Thyroid gland (tissue), 4 donors: ENCODE results near the gene NLRC5. TPM values are rescaled to one million over a fixed set of nuclear protein-coding genes. Genes with fewer than 3 reads are reported as not detected.
"Not testable (repeated sequence)": the region's sequence is repeated elsewhere in the genome, so short reads cannot be mapped to it uniquely, and the experiment has no call there.

ENCODE experiments used
- DNase-seq, 2 donors: peaks; one replicate each; pipeline ENCODE4 v3.0.0-alpha.2; 2019
- H3K27ac ChIP-seq, 3 donors: fragments of 200-600 bp; sonication (generic); 1 replicate in 2 of 3; 2 replicates in 1 of 3; pipeline ENCODE4 v1.5.1; 2016 to 2019; ENCODE audit warnings: mild to moderate bottlenecking in 1 of 3, moderate library complexity in 1 of 3
- H3K27me3 ChIP-seq: fragments of 200-600 bp; sonication (generic); one replicate; pipeline ENCODE4 v1.5.1; 2019
- H3K36me3 ChIP-seq, 2 donors: fragments of 200-600 bp; sonication (generic); one replicate each; pipeline ENCODE4 v1.5.1; 2016 to 2019
- H3K4me1 ChIP-seq, 2 donors: fragments of 200-600 bp; sonication (generic); one replicate each; pipeline ENCODE4 v1.5.1; 2017 to 2019
- H3K4me3 ChIP-seq, 3 donors: fragments of 200-600 bp; sonication (generic); replicated peaks in 1 of 3; 1 replicate in 2 of 3; 2 replicates in 1 of 3; pipeline ENCODE4 v1.5.1; 2016; ENCODE audit warnings: mild to moderate bottlenecking in 1 of 3
- H3K9me3 ChIP-seq: fragments of 200-600 bp; sonication (generic); one replicate; pipeline ENCODE4 v1.5.1; 2017
- POLR2A ChIP-seq, 2 donors: fragments of 450-650 bp; IDR thresholded peaks; one replicate each; pipeline ENCODE4 v1.6.1; 2017; ENCODE audit warnings: antibody characterized with exemption in 2 of 2, mild to moderate bottlenecking in 2 of 2, moderate library complexity in 1 of 2
- WGBS, 2 donors: methylation state at CpG; one replicate each; pipeline ENCODE4 v1.1.5; 2017; 5-methylcytosine and 5-hydroxymethylcytosine counted together
- intact Hi-C: fragments of 100-400 bp; cut with DNase I; formaldehyde crosslinking; loops from one replicate; pipeline ENCODE4 v1.15.1; 2023
- total RNA-seq, 4 donors: library from RNA; depleted of rRNA; stranded (reverse); fragments of >200 nt; gene quantifications; one replicate each; pipeline ENCODE4 v1.2.3, GENCODE V29; 2016
- TF ChIP-seq, protein P1 (sequence below), 6 experiments: fragments of 200-600 bp in 3 of 6; fragments of 450-650 bp in 3 of 6; sonication (generic) in 3 of 6; IDR thresholded peaks; one replicate each; pipeline ENCODE4 v1.5.1; 2016 to 2019; ENCODE audit warnings: antibody characterized with exemption in 6 of 6, mild to moderate bottlenecking in 2 of 6, inconsistent platforms in 1 of 6, moderate library complexity in 1 of 6

NLRC5 gene
- total RNA-seq, 4 donors from 2014 or later: 14.1 to 33.5 (median 20.5) TPM

DNA sequence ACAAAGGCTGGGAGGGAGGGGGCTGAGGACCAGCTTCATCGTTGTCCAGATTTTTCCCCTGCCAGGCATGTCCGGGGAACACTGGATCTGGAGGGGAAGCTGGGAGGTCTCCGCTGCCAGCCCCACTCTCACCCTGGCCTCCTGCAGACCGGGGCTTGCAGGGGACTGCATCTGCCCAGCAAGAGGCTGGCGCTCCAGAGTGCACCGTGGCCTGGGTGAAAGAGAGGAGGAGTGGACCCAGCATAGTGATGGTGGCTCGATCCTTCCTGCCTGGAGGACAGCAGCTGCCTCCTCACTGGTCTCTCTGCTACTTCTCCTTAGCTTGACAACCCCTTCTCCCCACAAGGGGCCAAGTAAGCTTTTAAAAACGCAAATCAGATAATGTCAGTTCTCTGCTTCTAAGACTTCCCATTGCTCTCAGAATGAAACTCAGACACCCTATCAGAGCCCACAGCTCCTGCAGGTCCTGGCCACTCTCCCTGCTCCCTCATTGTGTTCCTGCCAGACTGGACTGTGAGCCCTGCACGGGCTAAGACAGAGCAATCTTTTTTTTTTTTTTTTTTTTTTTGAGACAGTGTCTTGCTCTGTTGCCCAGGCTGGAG is 118.1 kb downstream of the NLRC5 start:
- no peak for DNase-seq
- Histone ChIP-seq H3K4me1 (peaks cover 0 to 10% of the 10 kb centered on the region in 2 donors), H3K4me3 (no peak overlapping the region), H3K9me3 (no peaks in the 10 kb centered on the region), H3K27ac (no peak overlapping the region), H3K36me3 (no peaks in the 10 kb centered on the region), H3K27me3 (no peaks in the 10 kb centered on the region)
- no peak for TF ChIP-seq POLR2A (IDR thresholded peaks at IDR 0.05)
- TF ChIP-seq, protein P1, sequence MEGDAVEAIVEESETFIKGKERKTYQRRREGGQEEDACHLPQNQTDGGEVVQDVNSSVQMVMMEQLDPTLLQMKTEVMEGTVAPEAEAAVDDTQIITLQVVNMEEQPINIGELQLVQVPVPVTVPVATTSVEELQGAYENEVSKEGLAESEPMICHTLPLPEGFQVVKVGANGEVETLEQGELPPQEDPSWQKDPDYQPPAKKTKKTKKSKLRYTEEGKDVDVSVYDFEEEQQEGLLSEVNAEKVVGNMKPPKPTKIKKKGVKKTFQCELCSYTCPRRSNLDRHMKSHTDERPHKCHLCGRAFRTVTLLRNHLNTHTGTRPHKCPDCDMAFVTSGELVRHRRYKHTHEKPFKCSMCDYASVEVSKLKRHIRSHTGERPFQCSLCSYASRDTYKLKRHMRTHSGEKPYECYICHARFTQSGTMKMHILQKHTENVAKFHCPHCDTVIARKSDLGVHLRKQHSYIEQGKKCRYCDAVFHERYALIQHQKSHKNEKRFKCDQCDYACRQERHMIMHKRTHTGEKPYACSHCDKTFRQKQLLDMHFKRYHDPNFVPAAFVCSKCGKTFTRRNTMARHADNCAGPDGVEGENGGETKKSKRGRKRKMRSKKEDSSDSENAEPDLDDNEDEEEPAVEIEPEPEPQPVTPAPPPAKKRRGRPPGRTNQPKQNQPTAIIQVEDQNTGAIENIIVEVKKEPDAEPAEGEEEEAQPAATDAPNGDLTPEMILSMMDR (IDR thresholded peaks at IDR 0.05): no peak
- intact Hi-C loops: no loop called here
- WGBS, 2 donors: 66 to 71% methylated on average over 6 to 9 of the region's 9 CpGs

DNA sequence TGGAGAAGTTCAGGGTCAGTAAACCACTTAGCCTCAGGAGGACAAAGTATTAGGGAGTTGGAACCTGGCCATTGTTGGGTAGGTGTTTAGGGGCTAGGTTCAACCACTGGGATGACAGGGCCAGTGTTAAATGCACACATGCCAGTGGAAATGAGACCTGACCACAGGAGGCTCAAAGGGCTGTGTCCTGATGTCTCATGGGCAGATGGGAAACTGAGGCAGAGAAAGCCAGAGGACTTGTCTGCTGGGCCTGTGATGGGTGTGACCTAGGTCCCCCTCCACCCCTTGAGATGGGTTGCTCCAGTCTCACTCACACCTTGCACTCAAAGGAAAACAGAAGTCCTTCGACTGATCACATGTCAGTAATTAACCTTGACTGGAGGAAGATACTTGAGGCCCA is 119.1 kb downstream of the NLRC5 start:
- H3K36me3 ChIP-seq: no peaks in the 10 kb centered on the region
- no peaks in the 10 kb centered on the region for H3K27me3 ChIP-seq
- H3K9me3 ChIP-seq: no peaks in the 10 kb centered on the region
- no peak for DNase-seq
- H3K4me1 ChIP-seq: peaks cover 10 to 20% of the 10 kb centered on the region in 2 donors
- intact Hi-C loops: no loop called here
- WGBS, 2 donors: 56 to 75% methylated on average over 1 of the region's 1 CpG
- no peak for TF ChIP-seq POLR2A (IDR thresholded peaks at IDR 0.05)
- TF ChIP-seq, protein P1 (IDR thresholded peaks at IDR 0.05): no peak
- H3K27ac ChIP-seq: no peak overlapping the region
- H3K4me3 ChIP-seq: no peak overlapping the region

DNA sequence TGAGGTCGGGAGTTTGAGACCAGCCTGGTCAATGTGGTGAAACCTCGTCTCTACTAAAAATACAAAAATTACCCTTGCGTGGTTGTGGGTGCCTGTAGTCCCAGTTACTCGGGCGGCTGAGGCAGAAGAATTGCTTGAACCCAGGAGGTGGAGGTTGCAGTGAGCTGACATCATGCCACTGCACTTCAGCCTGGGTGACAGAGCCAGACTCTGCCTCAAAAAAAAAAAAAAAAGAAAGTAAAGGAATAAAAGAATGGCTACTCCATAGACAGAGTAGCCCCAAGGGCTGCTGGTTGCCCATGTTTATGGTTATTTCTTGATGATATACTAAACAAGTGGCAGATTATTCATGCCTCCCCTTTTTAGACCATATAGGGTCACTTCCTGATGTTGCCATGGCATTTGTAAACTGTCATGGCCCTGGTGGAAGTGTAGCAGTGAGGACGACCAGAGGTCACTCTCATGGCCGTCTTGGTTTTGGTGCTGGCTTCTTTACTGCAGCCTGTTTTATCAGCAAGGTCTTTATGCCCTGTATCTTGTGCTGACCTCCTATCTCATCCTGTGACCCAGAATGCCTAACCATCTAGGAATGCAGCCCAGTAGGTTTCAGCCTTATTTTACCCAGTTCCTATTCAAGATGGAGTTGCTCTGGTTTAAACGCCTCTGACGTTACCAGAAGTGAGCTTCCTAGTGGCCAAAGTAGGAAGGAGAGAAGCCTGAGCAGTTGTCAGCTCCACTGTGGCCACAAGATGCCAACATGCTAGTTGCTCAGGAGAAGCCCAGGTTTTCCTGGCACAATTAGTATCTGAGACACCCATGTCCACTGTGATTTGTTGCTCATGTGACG is 120.1 kb downstream of the NLRC5 start:
- peaks cover 12 to 26% of the 10 kb centered on the region in 2 donors for H3K4me1 ChIP-seq
- H3K36me3 ChIP-seq, H3K9me3 ChIP-seq, intact Hi-C loops, H3K27me3 ChIP-seq, H3K27ac ChIP-seq, DNase-seq, H3K4me3 ChIP-seq: not testable (repeated sequence)
- WGBS, 2 donors: 88% methylated on average over 10 of the region's 10 CpGs

DNA sequence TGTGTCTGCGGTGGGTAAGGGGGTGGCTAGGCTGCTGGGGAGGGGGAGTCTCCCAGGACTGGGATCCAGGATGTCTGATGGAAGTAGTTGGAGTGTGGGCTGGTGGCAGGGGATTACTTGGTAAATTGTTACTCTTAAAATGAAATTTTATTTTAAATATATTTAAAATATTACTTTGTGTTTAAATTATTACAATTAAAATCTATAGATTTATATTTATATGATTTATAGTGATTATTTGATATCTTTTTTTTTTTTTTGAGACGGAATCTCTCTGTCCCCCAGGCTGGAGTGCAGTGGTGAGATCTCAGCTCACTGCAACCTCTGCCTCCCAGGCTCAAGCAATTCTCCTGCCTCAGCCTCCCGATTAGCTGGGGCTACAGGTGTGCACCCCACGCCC is 121.6 kb downstream of the NLRC5 start:
- Histone ChIP-seq H3K9me3 (no peaks in the 10 kb centered on the region), H3K4me1 (peaks cover 16 to 23% of the 10 kb centered on the region in 2 donors), H3K27me3 (no peaks in the 10 kb centered on the region), H3K27ac (no peak overlapping the region), H3K36me3 (no peaks in the 10 kb centered on the region), H3K4me3 (no peak overlapping the region)
- TF ChIP-seq POLR2A (IDR thresholded peaks at IDR 0.05): no peak
- TF ChIP-seq, protein P1 (IDR thresholded peaks at IDR 0.05): no peak
- DNase-seq: no peak
- intact Hi-C loops: no loop called here
- 91 to 93% methylated on average over 4 of the region's 4 CpGs for WGBS, 2 donors

DNA sequence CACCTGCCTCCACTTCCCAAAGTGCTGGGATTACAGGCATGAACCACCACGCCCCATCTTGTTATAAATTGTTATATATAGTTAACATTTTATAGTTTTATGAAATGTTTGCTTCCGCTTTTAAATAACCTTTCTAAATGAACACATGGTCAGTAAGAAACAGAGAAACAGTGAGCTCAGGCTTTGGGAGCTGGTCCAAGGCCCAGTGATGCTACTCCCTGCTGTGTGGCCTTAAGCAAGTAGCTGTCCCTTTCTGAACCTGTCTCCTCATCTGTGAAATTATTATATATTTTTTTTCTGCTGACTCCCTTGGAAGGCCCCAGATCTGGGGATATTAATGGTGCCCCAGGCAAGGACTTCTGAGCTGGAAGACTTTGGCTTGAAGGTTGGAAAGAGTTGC is 122.1 kb downstream of the NLRC5 start:
- 96 to 97% methylated on average over 2 of the region's 2 CpGs for WGBS, 2 donors
- Histone ChIP-seq H3K9me3 (no peaks in the 10 kb centered on the region), H3K36me3 (no peaks in the 10 kb centered on the region), H3K27me3 (no peaks in the 10 kb centered on the region), H3K4me3 (no peak overlapping the region), H3K27ac (no peak overlapping the region), H3K4me1 (peaks cover 16 to 20% of the 10 kb centered on the region in 2 donors)
- no peak for DNase-seq
- intact Hi-C loops: no loop called here
- no peak for TF ChIP-seq POLR2A (IDR thresholded peaks at IDR 0.05)
- TF ChIP-seq, protein P1 (IDR thresholded peaks at IDR 0.05): no peak
